Left lung (tissue), 14 donors: ENCODE data around the gene SAYSD1. TPM values are rescaled to one million over a fixed set of nuclear protein-coding genes. Genes with fewer than 3 reads are reported as not detected.
A peak's percentile ranks its signal among the peaks of the same experiment; 100 is the strongest.

Source experiments
- ATAC-seq: fragments of 200-7000 bp; cut with Tn5 transposase; one replicate; pipeline ENCODE4 v1.9.1; 2020; ENCODE audit warnings: moderate library complexity
- DNase-seq, 4 donors: peaks; one replicate each; pipeline ENCODE4 v3.0.0-alpha.2; 2013 to 2020
- H3K27ac ChIP-seq, 2 donors: fragments of 200-600 bp; sonication (generic) in 1 of 2; one replicate each; pipeline versions ENCODE4 v1.5.0 to v1.8.0; 2020 to 2021
- H3K27me3 ChIP-seq, 2 donors: fragments of 200-600 bp; sonication (generic) in 1 of 2; one replicate each; pipeline versions ENCODE4 v1.5.0 to v1.8.0; 2020 to 2021
- H3K36me3 ChIP-seq, 2 donors: fragments of 200-600 bp; sonication (generic) in 1 of 2; one replicate each; pipeline versions ENCODE4 v1.5.0 to v1.8.0; 2020 to 2021
- H3K4me1 ChIP-seq, 2 donors: fragments of 200-600 bp; one replicate each; pipeline ENCODE4 v1.8.0; 2021
- H3K4me3 ChIP-seq, 2 donors: fragments of 200-600 bp; sonication (generic) in 1 of 2; one replicate each; pipeline versions ENCODE4 v1.5.0 to v1.8.0; 2020 to 2021; ENCODE audit warnings: mild to moderate bottlenecking in 1 of 2
- H3K9me3 ChIP-seq, 2 donors: fragments of 200-600 bp; sonication (generic) in 1 of 2; one replicate each; pipeline versions ENCODE4 v1.5.0 to v1.8.0; 2020 to 2021
- intact Hi-C, 2 donors: fragments of 100-400 bp; cut with DNase I; formaldehyde crosslinking; loops; one replicate each; pipeline versions ENCODE4 v1.11.2 to v1.14.2; 2022
- long read RNA-seq, 12 donors: library from polyadenylated mRNA in 2 of 12; unstranded in 2 of 12; transcript quantifications; one replicate each; pipeline ENCODE4 v2.0.0 and lab custom pipeline, GENCODE V29; 2019 to 2026
- polyA plus RNA-seq, 6 donors: library from polyadenylated mRNA; unstranded; fragments of 120-200 nt; gene quantifications; one replicate each; pipeline ENCODE4 v1.2.1, GENCODE V29; 2013; ENCODE audit not compliant: insufficient read length in 6 of 6
- total RNA-seq, 2 donors: library from RNA; stranded (reverse); fragmentation: NEBNext Ultra II Directional; extraction: Animal tissue kit (Norgen Biotek cat#: 25700); gene quantifications; one replicate each; pipeline ENCODE4 v1.2.1, GENCODE V29; 2021
- TF ChIP-seq, protein P1 (sequence below), 2 donors: fragments of 200-600 bp; sonication (generic) in 1 of 2; IDR thresholded peaks; one replicate each; pipeline versions ENCODE4 v1.5.0 to v1.8.0; 2021; ENCODE audit warnings: antibody characterized with exemption in 2 of 2
- donor health status: DM: no; HTN: yes; CAD: no.
- donor health status: DM: no; HTN: no; CAD: no.

SAYSD1 gene
- total RNA-seq, result 10 to 100 TPM; 15.4 TPM
- polyA plus RNA-seq, result 10 to 100 TPM; 20.6 to 24.0 (median 22.5) TPM
- long read RNA-seq, donor 1, transcript SAYSD1-201 (2 exons, 2,020 nt), result major isoform, 14 of 35 reads
- long read RNA-seq, donor 1, partial matches to known transcripts, result 18 of 35 reads
- long read RNA-seq, donor 1, other reads (novel, unspliced or antisense), result 0 of 35 reads
- long read RNA-seq, donor 2, transcript SAYSD1-201 (2 exons, 2,020 nt), result major isoform, 8 of 10 reads
- long read RNA-seq, donor 2, partial matches to known transcripts, result 0 of 10 reads
- long read RNA-seq, donor 2, other reads (novel, unspliced or antisense), result 0 of 10 reads
- long read RNA-seq, donor 3, transcript SAYSD1-201 (2 exons, 2,020 nt), result major isoform, 19 of 20 reads
- long read RNA-seq, donor 3, partial matches to known transcripts, result 0 of 20 reads
- long read RNA-seq, donor 3, other reads (novel, unspliced or antisense), result 0 of 20 reads
- long read RNA-seq, donor 4, transcript SAYSD1-201 (2 exons, 2,020 nt), result major isoform, 12 of 12 reads
- long read RNA-seq, donor 4, partial matches to known transcripts, result 0 of 12 reads
- long read RNA-seq, donor 4, other reads (novel, unspliced or antisense), result 0 of 12 reads
- long read RNA-seq, donor 5, transcript SAYSD1-201 (2 exons, 2,020 nt), result major isoform, 12 of 15 reads
- long read RNA-seq, donor 5, partial matches to known transcripts, result 0 of 15 reads
- long read RNA-seq, donor 5, other reads (novel, unspliced or antisense), result 0 of 15 reads
- long read RNA-seq, donor 6, transcript SAYSD1-201 (2 exons, 2,020 nt), result major isoform, 13 of 15 reads
- long read RNA-seq, donor 6, partial matches to known transcripts, result 0 of 15 reads
- long read RNA-seq, donor 6, other reads (novel, unspliced or antisense), result 0 of 15 reads
- long read RNA-seq, donor 7, partial matches to known transcripts, result 0 of 6 reads
- long read RNA-seq, donor 7, other reads (novel, unspliced or antisense), result 0 of 6 reads
- long read RNA-seq, donor 8, transcript SAYSD1-201 (2 exons, 2,020 nt), result major isoform, 5 of 8 reads
- long read RNA-seq, donor 8, partial matches to known transcripts, result 0 of 8 reads
- long read RNA-seq, donor 8, other reads (novel, unspliced or antisense), result 0 of 8 reads
- long read RNA-seq, donor 9, result 0 reads
- long read RNA-seq, donor 10, transcript SAYSD1-201 (2 exons, 2,020 nt), result major isoform, 28 of 28 reads
- long read RNA-seq, donor 10, partial matches to known transcripts, result 0 of 28 reads
- long read RNA-seq, donor 10, other reads (novel, unspliced or antisense), result 0 of 28 reads
- long read RNA-seq, donor 11, transcript SAYSD1-201 (2 exons, 2,020 nt), result major isoform, 15 of 20 reads
- long read RNA-seq, donor 11, partial matches to known transcripts, result 0 of 20 reads
- long read RNA-seq, donor 11, other reads (novel, unspliced or antisense), result 0 of 20 reads
- long read RNA-seq, donor 12, partial matches to known transcripts, result 0 of 3 reads
- long read RNA-seq, donor 12, other reads (novel, unspliced or antisense), result 0 of 3 reads

DNA sequence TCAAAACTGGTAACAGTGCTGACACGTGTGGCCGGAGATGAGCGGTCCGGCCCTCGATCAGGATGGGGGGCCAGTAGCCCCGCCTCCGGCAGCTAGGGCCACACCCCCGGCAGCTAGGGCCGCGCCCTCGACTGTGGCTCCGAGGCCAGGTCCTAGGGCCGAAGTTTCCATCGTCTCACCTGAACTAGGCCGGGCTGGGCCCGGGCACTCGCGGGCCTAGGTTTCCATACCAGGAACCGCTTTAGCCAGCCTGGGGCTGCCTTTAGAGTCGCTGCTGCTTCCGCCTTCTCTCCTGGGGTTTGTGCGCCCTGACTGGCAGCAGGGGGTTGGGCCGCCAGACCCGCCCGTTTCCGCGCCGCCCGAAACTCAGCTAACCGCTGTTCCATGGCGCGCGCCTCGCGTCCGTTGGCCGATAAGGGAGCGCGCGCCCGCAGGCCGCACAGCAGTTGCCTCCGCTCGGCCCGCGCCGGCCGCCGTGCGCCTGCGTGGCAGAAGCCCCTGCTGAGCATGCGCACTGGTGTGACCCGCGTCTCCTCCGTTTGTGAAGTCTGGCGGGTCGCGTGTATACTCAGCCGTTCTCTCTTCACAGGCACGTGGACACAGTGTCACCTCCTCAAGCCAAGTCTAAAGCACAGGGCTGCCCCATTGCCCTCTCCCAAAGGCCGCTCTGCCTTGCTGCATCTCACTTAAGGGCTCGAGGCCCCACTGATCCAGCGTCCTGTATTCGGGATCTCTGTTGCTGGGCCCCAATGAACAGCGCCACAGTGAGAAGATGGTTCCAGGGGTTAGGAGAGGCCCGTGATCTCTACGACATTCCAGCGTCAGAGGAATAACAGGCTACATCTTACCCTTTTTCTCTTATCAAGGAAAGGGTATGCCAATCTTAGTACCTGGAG lies at the start of gene SAYSD1:
Gene SAYSD1, minus strand, starts transcription at position 483 of the 896 bp plus-strand sequence. Its CDS starts 97 bp downstream, at position 386.
- DNase-seq (peak; percentile 92 to 98 (median 96)), ATAC-seq (peak; percentile 99)
- Histone ChIP-seq H3K27me3 (no peaks in the 10 kb centered on the region), H3K36me3 (peaks cover 0 to 6% of the 10 kb centered on the region in 2 donors), H3K4me3 (peak within 1 kb of the TSS; percentile 67 to 77), H3K4me1 (peaks cover 7 to 28% of the 10 kb centered on the region in 2 donors), H3K9me3 (no peaks in the 10 kb centered on the region), H3K27ac (peak within 1 kb of the TSS; percentile 94 to 98)
- TF ChIP-seq, protein P1, sequence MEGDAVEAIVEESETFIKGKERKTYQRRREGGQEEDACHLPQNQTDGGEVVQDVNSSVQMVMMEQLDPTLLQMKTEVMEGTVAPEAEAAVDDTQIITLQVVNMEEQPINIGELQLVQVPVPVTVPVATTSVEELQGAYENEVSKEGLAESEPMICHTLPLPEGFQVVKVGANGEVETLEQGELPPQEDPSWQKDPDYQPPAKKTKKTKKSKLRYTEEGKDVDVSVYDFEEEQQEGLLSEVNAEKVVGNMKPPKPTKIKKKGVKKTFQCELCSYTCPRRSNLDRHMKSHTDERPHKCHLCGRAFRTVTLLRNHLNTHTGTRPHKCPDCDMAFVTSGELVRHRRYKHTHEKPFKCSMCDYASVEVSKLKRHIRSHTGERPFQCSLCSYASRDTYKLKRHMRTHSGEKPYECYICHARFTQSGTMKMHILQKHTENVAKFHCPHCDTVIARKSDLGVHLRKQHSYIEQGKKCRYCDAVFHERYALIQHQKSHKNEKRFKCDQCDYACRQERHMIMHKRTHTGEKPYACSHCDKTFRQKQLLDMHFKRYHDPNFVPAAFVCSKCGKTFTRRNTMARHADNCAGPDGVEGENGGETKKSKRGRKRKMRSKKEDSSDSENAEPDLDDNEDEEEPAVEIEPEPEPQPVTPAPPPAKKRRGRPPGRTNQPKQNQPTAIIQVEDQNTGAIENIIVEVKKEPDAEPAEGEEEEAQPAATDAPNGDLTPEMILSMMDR (IDR thresholded peaks at IDR 0.05), result peak in 1 of 2 donors; percentile 9
- intact Hi-C loops, result no loop called here

- ATAC-seq, result no peak
- intact Hi-C loops, result no loop called here
- Histone ChIP-seq H3K4me3 (no peak overlapping the region), H3K27me3 (no peaks in the 10 kb centered on the region), H3K27ac (no peak overlapping the region), H3K9me3 (peaks cover 0 to 4% of the 10 kb centered on the region in 2 donors), H3K36me3 (no peaks in the 10 kb centered on the region), H3K4me1 (no peaks in the 10 kb centered on the region)
- TF ChIP-seq, protein P1 (IDR thresholded peaks at IDR 0.05), result no peak
- DNase-seq, result no peak
Observed at GRCh38 chr6:39157511-39157910, 42.5 kb upstream of the SAYSD1 start.

- peaks cover 0 to 3% of the 10 kb centered on the region in 2 donors for H3K27me3 ChIP-seq
- TF ChIP-seq, protein P1 (IDR thresholded peaks at IDR 0.05), result no peak
- H3K4me1 ChIP-seq, result no peaks in the 10 kb centered on the region
- no peaks in the 10 kb centered on the region for H3K36me3 ChIP-seq
- no peak overlapping the region for H3K4me3 ChIP-seq
- intact Hi-C loops, result no loop called here
- ATAC-seq, result no peak
- DNase-seq, result no peak
- H3K9me3 ChIP-seq, result peaks cover 0 to 4% of the 10 kb centered on the region in 2 donors
- H3K27ac ChIP-seq, result no peak overlapping the region
Observed at GRCh38 chr6:39156801-39157200, 41.8 kb upstream of the SAYSD1 start.

DNA sequence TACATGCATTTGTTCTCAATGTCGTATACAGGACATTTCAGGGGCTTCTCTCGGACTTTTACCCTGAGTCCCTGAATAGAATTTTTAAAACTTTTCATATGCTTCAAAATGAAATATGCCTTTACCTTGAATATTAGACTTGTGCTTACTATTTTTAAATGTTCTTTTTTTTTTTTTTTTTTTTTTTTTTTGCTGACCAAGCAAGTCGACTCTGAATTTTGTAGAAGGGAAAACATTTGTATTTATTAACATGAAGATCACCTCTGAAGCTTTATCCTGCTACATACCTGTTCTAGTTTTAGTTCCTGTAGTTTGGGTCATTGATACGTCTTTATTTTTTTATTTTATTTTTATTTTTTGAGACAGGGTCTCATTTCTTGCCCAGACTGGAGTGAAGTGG lies 39.7 kb upstream of the SAYSD1 start:
- H3K4me1 ChIP-seq, result no peaks in the 10 kb centered on the region
- TF ChIP-seq, protein P1 (IDR thresholded peaks at IDR 0.05), result no peak
- no peak for ATAC-seq
- no peak overlapping the region for H3K4me3 ChIP-seq
- intact Hi-C loops, result no loop called here
- DNase-seq, result no peak
- H3K27me3 ChIP-seq, result peaks cover 0 to 4% of the 10 kb centered on the region in 2 donors
- H3K36me3 ChIP-seq, result no peaks in the 10 kb centered on the region
- H3K9me3 ChIP-seq, result peaks cover 0 to 2% of the 10 kb centered on the region in 2 donors
- H3K27ac ChIP-seq, result no peak overlapping the region
